Stimulated activated CD4-positive, alpha-beta T cell treated with anti-CD3 and anti-CD28 coated beads, Interleukin-1b, Interleukin-23, amount 100 ng/mL, for 48 hours (primary cell): ENCODE measurements around the gene LINC00237.

ENCODE experiments used
- DNase-seq: peaks from one replicate; pipeline ENCODE4 v3.0.0-alpha.2; 2020

The LINC00237 gene

GRCh38 chr20:21125072-21125848 is 19.1 kb upstream of the LINC00237 start:
- DNase-seq, result no peak

GRCh38 chr20:21124190-21124589 is 18.0 kb upstream of the LINC00237 start:
- no peak for DNase-seq

DNA sequence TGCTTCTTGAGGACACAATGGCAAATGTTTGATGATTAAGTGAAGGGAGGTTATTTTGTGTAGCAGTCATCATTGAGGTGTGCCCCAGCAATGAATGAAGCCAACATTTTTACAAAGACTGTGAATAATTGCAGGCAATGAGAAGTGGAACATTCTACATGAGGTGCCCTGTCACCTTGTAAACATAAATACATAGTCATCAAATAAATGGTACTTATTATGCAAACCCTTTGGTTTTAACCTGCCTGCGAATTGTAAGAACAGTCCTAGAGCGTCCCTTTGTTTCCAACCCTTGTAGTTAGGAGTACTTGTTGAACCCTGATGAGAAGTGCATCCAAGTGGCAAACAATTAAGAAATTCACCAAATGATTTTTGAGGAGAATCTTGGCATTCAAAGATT is 12.6 kb upstream of the LINC00237 start:
- DNase-seq, result no peak

DNA sequence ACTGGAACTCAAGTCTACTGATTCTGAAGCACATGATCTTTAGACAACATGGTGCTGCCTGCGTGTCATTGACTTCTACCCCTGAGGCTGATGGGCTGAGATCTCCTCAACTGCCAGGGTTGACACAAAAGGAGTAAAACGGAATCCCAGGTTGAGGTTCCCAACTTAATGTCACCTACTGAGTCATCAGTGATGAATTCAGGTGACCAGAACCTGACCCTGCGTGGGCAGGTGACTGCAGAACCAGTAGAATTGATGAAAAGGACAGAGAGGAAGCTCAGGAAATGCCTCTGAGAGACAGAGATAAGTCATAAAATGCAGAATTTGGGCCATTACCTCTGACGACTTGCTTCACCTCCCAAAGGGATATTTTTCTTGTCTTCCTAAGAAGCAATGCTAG is 12.0 kb upstream of the LINC00237 start:
- no peak for DNase-seq

- no peak for DNase-seq
Measured at GRCh38 chr20:21117521-21117920, 11.4 kb upstream of the LINC00237 start.

GRCh38 chr20:21114584-21114983 is 8.4 kb upstream of the LINC00237 start:
- no peak for DNase-seq

GRCh38 chr20:21113697-21114096 is 7.5 kb upstream of the LINC00237 start:
- DNase-seq, result no peak

DNA sequence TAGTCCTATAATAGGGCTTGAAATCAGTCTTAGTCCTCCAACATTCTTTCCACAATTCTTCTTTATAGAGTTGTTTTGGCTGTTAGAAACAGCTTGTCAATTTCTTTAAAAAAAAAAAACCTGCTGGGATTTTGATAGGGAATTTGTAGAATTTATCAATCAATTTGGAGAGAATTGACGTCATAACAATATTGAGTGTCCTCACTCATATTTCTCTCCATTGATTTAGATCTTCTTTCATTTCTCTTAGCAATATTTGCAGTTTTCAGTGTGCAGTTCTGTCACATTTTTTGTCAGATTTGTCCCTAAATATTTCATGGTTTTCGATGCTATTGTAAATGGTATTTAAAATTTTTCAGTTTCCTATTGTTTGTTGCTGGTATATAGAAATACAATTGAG is 5.3 kb upstream of the LINC00237 start:
- DNase-seq, result no peak

DNA sequence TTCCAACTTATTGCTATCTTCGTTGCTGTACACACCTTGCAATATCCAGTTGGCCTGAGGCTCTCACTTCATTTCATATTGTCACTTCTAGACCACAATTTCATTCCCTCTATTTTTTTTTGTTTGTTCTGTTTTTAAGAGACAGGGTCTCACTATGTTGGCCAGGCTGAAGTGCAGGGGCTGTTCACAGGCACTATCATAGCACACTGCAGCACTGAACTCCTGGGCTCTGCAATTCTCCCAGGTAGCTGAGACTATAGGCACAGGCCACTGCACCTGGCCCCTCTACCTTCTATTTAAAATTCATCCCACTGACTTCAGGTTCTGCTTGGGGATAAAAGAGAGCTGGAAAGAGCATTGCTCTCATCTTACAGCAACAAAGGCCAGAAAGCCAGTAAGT is 4.7 kb upstream of the LINC00237 start:
- no peak for DNase-seq

DNA sequence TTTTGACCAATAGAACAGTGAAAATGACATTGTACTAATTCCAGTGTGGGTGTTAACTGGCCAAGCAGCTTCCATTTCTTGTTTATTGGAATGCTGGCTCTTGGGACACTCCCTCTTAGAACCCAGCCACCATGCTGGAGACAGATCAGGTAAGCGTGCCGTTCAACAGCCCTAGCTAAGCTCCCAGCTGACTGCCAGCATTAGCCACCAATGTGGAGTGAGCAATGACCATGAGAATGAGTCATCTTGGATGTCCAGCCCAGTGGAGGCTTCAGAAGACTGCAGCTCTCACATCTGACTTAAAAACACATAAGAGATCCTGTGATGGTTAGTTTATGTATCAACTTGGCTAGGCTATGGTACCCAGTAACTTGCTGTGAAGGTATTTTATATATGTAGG is 3.0 kb upstream of the LINC00237 start:
- DNase-seq, result no peak

DNA sequence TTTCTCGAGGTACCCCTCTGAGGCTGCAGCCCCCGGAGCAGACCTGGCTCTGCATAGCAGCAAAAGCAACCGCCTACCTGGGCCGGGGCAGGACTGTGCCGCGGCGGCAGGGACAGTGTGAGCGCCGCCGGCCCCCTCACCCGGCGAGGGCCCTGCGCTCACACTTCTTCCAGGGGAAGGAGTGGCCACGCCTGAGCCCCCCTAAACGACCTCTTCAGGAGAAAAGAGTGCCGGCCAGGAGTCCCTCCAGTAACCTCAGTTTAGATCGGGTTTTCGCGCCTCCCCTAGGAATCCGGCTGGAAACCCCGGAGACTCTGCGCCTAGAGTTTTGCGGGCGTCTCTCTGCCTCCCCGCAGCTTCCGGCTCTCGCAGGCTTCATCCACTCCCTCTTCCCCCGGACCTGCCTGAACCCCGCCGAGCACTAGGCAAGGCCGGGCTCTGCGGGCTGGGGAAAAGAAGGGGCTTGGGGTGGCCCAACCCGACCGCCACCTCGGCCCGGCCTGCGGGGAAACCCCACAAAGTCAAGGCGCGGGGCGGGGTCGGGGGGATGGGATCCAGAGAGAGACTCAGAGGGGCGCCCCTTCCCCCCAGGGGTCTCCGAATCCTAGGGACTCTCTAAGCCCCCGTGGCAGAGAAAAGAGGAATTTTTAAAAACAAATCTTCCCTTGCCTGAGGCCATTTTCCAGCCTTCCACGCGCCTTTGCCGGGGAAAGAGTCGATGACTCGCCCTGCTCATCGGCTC is 558 bp downstream of the LINC00237 start:
- no peak for DNase-seq

GRCh38 chr20:21104921-21105320 is 1.2 kb downstream of the LINC00237 start:
- no peak for DNase-seq

GRCh38 chr20:21104466-21104761 is 1.7 kb downstream of the LINC00237 start:
- no peak for DNase-seq

- no peak for DNase-seq
Measured at GRCh38 chr20:21103582-21104465, 2.3 kb downstream of the LINC00237 start.

GRCh38 chr20:21102603-21103311 is 3.4 kb downstream of the LINC00237 start:
- DNase-seq, result no peak

- no peak for DNase-seq
Measured at GRCh38 chr20:21101932-21102575, 4.1 kb downstream of the LINC00237 start.

DNA sequence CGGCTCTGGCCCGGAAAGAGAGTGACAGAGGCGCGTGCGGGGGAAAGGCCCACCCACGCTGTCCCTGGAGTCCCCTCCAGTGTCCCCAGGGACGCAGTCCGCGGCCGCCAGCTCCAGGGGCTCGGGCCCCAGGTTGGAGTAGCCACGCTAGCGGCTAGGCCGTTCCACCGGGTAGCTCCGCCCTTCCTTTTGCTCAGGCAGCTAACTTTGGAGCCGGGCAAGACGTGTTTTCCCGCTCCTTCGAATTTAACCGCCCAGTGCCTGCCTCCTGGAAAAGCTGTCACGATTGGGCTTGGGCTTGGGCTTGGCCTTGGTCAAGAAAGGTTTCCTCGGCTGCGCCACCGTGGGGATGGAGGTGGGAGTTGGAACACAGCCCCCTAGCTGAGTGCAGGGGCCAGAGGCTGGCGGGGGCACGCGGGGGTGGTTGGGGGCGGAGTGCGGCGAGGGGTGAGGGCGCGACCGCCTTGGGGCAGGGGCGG is 4.7 kb downstream of the LINC00237 start:
- DNase-seq, result no peak

- no peak for DNase-seq
Measured at GRCh38 chr20:21100578-21101452, 5.3 kb downstream of the LINC00237 start.

DNA sequence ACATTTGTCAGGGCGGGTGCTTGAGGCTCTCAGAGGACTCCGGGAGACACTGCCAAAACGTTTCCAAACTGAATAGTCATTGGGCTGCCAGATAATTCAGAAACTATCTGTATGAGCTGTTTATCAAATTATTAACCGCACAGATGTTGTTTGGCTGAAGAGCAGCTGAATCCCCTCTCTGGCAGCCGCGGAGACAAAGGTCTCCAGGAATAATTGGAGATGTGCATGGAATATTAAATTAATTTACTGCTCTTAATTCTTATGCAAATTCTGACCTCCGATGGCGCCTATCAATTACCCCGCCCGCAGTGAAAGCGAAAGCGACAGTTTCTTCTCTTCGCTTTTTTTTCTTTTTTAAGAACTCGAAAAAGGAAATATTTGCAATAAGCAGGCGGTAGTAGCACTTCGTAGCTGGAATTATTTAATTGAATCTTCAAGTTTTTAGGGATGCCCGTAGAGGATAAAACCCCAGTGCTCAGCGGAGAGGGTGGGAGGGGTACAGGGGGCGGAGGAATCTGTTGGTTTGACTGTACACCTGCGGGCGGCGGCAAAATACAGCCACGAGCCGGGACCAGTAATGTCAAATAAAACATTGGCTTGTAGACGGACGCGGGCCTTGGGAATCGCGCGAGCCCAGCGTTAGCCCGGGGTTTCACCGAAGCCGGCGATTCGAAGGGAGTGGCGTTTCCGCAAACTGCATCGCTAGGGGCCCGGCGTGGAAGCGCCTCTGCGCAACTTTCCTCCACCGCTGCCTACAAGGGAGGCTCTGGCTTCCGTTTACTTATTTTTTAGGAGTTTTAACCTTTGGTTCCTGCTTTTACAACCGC is 6.2 kb downstream of the LINC00237 start:
- peak; percentile 31 for DNase-seq

GRCh38 chr20:21096321-21097043 is 9.7 kb downstream of the LINC00237 start:
- DNase-seq, result no peak
